Activated T-cell treated with anti-CD3 and anti-CD28 coated beads, Interleukin-2, amount 50 U/mL, for 24 hours (primary cell): ENCODE data around the gene IRF2BPL.

ENCODE experiments used
- DNase-seq: peaks from one replicate; pipeline ENCODE4 v3.0.0-alpha.2; 2020
- H3K27ac Mint-ChIP-seq: 2 replicates; pipeline ENCODE4 v1.8.0; 2020; ENCODE audit warnings: mild to moderate bottlenecking, mixed read lengths
- H3K27me3 Mint-ChIP-seq: 2 replicates; pipeline ENCODE4 v1.8.0; 2020; ENCODE audit warnings: mixed read lengths
- H3K36me3 Mint-ChIP-seq: 2 replicates; pipeline ENCODE4 v1.8.0; 2020; ENCODE audit warnings: low read depth, mixed read lengths
- H3K4me1 Mint-ChIP-seq: 2 replicates; pipeline ENCODE4 v1.8.0; 2020; ENCODE audit warnings: low read depth, mixed read lengths
- H3K4me3 Mint-ChIP-seq: 2 replicates; pipeline ENCODE4 v1.8.0; 2020; ENCODE audit warnings: mild to moderate bottlenecking, moderate library complexity, mixed read lengths
- H3K9me3 Mint-ChIP-seq: 2 replicates; pipeline ENCODE4 v1.8.0; 2020; ENCODE audit warnings: mixed read lengths

IRF2BPL gene

GRCh38 chr14:77014004-77014604, 14.4 kb downstream of the IRF2BPL start:
- H3K36me3 Mint-ChIP-seq = no peaks in the 10 kb centered on the region
- H3K9me3 Mint-ChIP-seq = no peaks in the 10 kb centered on the region
- no peak overlapping the region for H3K4me3 Mint-ChIP-seq
- H3K27me3 Mint-ChIP-seq = no peaks in the 10 kb centered on the region
- peaks cover 12% of the 10 kb centered on the region for H3K4me1 Mint-ChIP-seq
- no peak overlapping the region for H3K27ac Mint-ChIP-seq
- no peak for DNase-seq

GRCh38 chr14:77012193-77012765, 16.2 kb downstream of the IRF2BPL start:
- Mint-ChIP-seq H3K4me1 (peaks cover 12% of the 10 kb centered on the region), H3K4me3 (no peak overlapping the region), H3K36me3 (no peaks in the 10 kb centered on the region), H3K27me3 (no peaks in the 10 kb centered on the region), H3K9me3 (no peaks in the 10 kb centered on the region), H3K27ac (no peak overlapping the region)
- DNase-seq = no peak

- Mint-ChIP-seq H3K9me3 (no peaks in the 10 kb centered on the region), H3K27ac (no peak overlapping the region), H3K4me3 (no peak overlapping the region)
Observed at GRCh38 chr14:77011245-77011644, 17.3 kb downstream of the IRF2BPL start.

GRCh38 chr14:77009014-77009413, 19.5 kb downstream of the IRF2BPL start:
- no peak overlapping the region for H3K27ac Mint-ChIP-seq
- no peaks in the 10 kb centered on the region for H3K36me3 Mint-ChIP-seq
- DNase-seq = no peak
- no peaks in the 10 kb centered on the region for H3K9me3 Mint-ChIP-seq
- H3K4me1 Mint-ChIP-seq = peaks cover 18% of the 10 kb centered on the region
- no peak overlapping the region for H3K4me3 Mint-ChIP-seq
- no peaks in the 10 kb centered on the region for H3K27me3 Mint-ChIP-seq

More at GRCh38 chr14:77011245-77011644, 17.3 kb downstream of the IRF2BPL start:
- Mint-ChIP-seq H3K27me3 (no peaks in the 10 kb centered on the region), H3K4me1 (peaks cover 12% of the 10 kb centered on the region), H3K36me3 (no peaks in the 10 kb centered on the region)
- no peak for DNase-seq

GRCh38 chr14:77008541-77008940, 20.0 kb downstream of the IRF2BPL start:
- no peak overlapping the region for H3K27ac Mint-ChIP-seq
- DNase-seq = no peak
- H3K4me3 Mint-ChIP-seq = no peak overlapping the region
- H3K4me1 Mint-ChIP-seq = peaks cover 18% of the 10 kb centered on the region
- H3K27me3 Mint-ChIP-seq = no peaks in the 10 kb centered on the region
- no peaks in the 10 kb centered on the region for H3K36me3 Mint-ChIP-seq
- no peaks in the 10 kb centered on the region for H3K9me3 Mint-ChIP-seq

GRCh38 chr14:77007975-77008421, 20.5 kb downstream of the IRF2BPL start:
- no peaks in the 10 kb centered on the region for H3K9me3 Mint-ChIP-seq
- no peak overlapping the region for H3K4me3 Mint-ChIP-seq
- no peak for DNase-seq
- H3K36me3 Mint-ChIP-seq = no peaks in the 10 kb centered on the region
- peaks cover 18% of the 10 kb centered on the region for H3K4me1 Mint-ChIP-seq
- no peak overlapping the region for H3K27ac Mint-ChIP-seq
- no peaks in the 10 kb centered on the region for H3K27me3 Mint-ChIP-seq

GRCh38 chr14:77007183-77007974, 21.1 kb downstream of the IRF2BPL start:
- no peaks in the 10 kb centered on the region for H3K27me3 Mint-ChIP-seq
- H3K4me3 Mint-ChIP-seq = no peak overlapping the region
- H3K4me1 Mint-ChIP-seq = peaks cover 18% of the 10 kb centered on the region
- no peak overlapping the region for H3K27ac Mint-ChIP-seq
- no peaks in the 10 kb centered on the region for H3K36me3 Mint-ChIP-seq
- H3K9me3 Mint-ChIP-seq = no peaks in the 10 kb centered on the region
- no peak for DNase-seq

GRCh38 chr14:77006132-77006531, 22.4 kb downstream of the IRF2BPL start:
- H3K27me3 Mint-ChIP-seq = no peaks in the 10 kb centered on the region
- H3K4me3 Mint-ChIP-seq = no peak overlapping the region
- no peak for DNase-seq
- H3K9me3 Mint-ChIP-seq = no peaks in the 10 kb centered on the region
- peaks cover 11% of the 10 kb centered on the region for H3K4me1 Mint-ChIP-seq
- H3K27ac Mint-ChIP-seq = no peak overlapping the region
- H3K36me3 Mint-ChIP-seq = no peaks in the 10 kb centered on the region

GRCh38 chr14:77005559-77005958, 22.9 kb downstream of the IRF2BPL start:
- Mint-ChIP-seq H3K4me3 (no peak overlapping the region), H3K36me3 (no peaks in the 10 kb centered on the region), H3K9me3 (no peaks in the 10 kb centered on the region), H3K27me3 (no peaks in the 10 kb centered on the region), H3K27ac (no peak overlapping the region), H3K4me1 (peaks cover 12% of the 10 kb centered on the region)
- no peak for DNase-seq

GRCh38 chr14:77004711-77005460, 23.6 kb downstream of the IRF2BPL start:
- no peaks in the 10 kb centered on the region for H3K36me3 Mint-ChIP-seq
- no peaks in the 10 kb centered on the region for H3K27me3 Mint-ChIP-seq
- H3K27ac Mint-ChIP-seq = no peak overlapping the region
- no peaks in the 10 kb centered on the region for H3K9me3 Mint-ChIP-seq
- H3K4me1 Mint-ChIP-seq = peaks cover 15% of the 10 kb centered on the region
- H3K4me3 Mint-ChIP-seq = no peak overlapping the region
- DNase-seq = no peak

- H3K27ac Mint-ChIP-seq = no peak overlapping the region
- H3K36me3 Mint-ChIP-seq = no peaks in the 10 kb centered on the region
- H3K27me3 Mint-ChIP-seq = no peaks in the 10 kb centered on the region
Observed at GRCh38 chr14:77003960-77004710, 24.4 kb downstream of the IRF2BPL start.

GRCh38 chr14:77002889-77003288, 25.6 kb downstream of the IRF2BPL start:
- no peak for DNase-seq
- no peaks in the 10 kb centered on the region for H3K9me3 Mint-ChIP-seq
- H3K4me1 Mint-ChIP-seq = peaks cover 15% of the 10 kb centered on the region
- H3K4me3 Mint-ChIP-seq = no peak overlapping the region
- H3K36me3 Mint-ChIP-seq = no peaks in the 10 kb centered on the region
- no peak overlapping the region for H3K27ac Mint-ChIP-seq
- H3K27me3 Mint-ChIP-seq = no peaks in the 10 kb centered on the region

More at GRCh38 chr14:77003960-77004710, 24.4 kb downstream of the IRF2BPL start:
- no peaks in the 10 kb centered on the region for H3K9me3 Mint-ChIP-seq
- no peak for DNase-seq
- H3K4me1 Mint-ChIP-seq = peaks cover 15% of the 10 kb centered on the region
- no peak overlapping the region for H3K4me3 Mint-ChIP-seq

GRCh38 chr14:77002335-77002734, 26.2 kb downstream of the IRF2BPL start:
- Mint-ChIP-seq H3K36me3 (no peaks in the 10 kb centered on the region), H3K27ac (no peak overlapping the region), H3K4me3 (no peak overlapping the region), H3K9me3 (no peaks in the 10 kb centered on the region), H3K4me1 (peaks cover 15% of the 10 kb centered on the region), H3K27me3 (no peaks in the 10 kb centered on the region)
- DNase-seq = no peak
